A673 (cell line): ENCODE results near the gene TTC33. TPM values are rescaled to one million over a fixed set of nuclear protein-coding genes. Genes with fewer than 3 reads are reported as not detected.
A peak's percentile ranks its signal among the peaks of the same experiment; 100 is the strongest.
"Not testable (repeated sequence)": the region's sequence is repeated elsewhere in the genome, so short reads cannot be mapped to it uniquely, and the experiment has no call there.

ENCODE experiments used
- BruUV-seq: library from RNA; stranded (reverse); fragments of 400-500 nt; replicated peaks from 2 replicates; lab custom pipeline; 2021; lab: Mats Ljungman, UMichigan
- CTCF ChIA-PET: fragments of 300-600 bp; sonication (Branson Sonifier 250); formaldehyde crosslinking; loops from one replicate; lab custom pipeline; 2022; ENCODE audit warnings: antibody characterized with exemption; lab: Charles Lee
- POLR2A ChIA-PET: fragments of 300-600 bp; sonication (Branson Sonifier 250); formaldehyde crosslinking; loops from one replicate; lab custom pipeline; 2022; ENCODE audit warnings: antibody characterized with exemption; ENCODE audit not compliant: low non-redundant PET; lab: Charles Lee
- DNase-seq: peaks from one replicate; pipeline ENCODE4 v3.0.0-alpha.2; 2015; ENCODE audit warnings: low spot score
- H3K27ac ChIP-seq: fragments of 200-600 bp; sonication (generic); 2 replicates; pipeline ENCODE4 v1.5.1; 2016; ENCODE audit warnings: mixed run types, low read depth, mild to moderate bottlenecking, mixed read lengths, antibody characterized with exemption, low read length; ENCODE audit not compliant: poor library complexity, severe bottlenecking
- H3K27me3 ChIP-seq: fragments of 200-600 bp; sonication (generic); replicated peaks from 2 replicates; pipeline ENCODE4 v1.6.1; 2017; ENCODE audit warnings: mixed run types, low read depth, mild to moderate bottlenecking, mixed read lengths, antibody characterized with exemption, low read length; ENCODE audit not compliant: insufficient read depth, poor library complexity
- H3K36me3 ChIP-seq: fragments of 200-600 bp; sonication (generic); 2 replicates; pipeline ENCODE4 v1.6.1; 2016; ENCODE audit warnings: mixed run types, mild to moderate bottlenecking, mixed read lengths, antibody characterized with exemption, low read length; ENCODE audit not compliant: insufficient read depth, poor library complexity, severe bottlenecking
- H3K4me1 ChIP-seq: fragments of 200-600 bp; sonication (generic); 2 replicates; pipeline ENCODE4 v1.6.1; 2017; ENCODE audit warnings: mixed run types, mild to moderate bottlenecking, mixed read lengths, antibody characterized with exemption, low read length; ENCODE audit not compliant: insufficient read depth, poor library complexity, severe bottlenecking
- H3K4me3 ChIP-seq: fragments of 200-600 bp; sonication (generic); 2 replicates; pipeline ENCODE4 v1.5.1; 2016; ENCODE audit warnings: low read depth, mixed run types, mild to moderate bottlenecking, mixed read lengths, low read length; ENCODE audit not compliant: poor library complexity, severe bottlenecking
- H3K9me3 ChIP-seq: fragments of 200-600 bp; sonication (generic); 2 replicates; pipeline ENCODE4 v1.6.1; 2016; ENCODE audit warnings: mixed run types, low read depth, mild to moderate bottlenecking, mixed read lengths, antibody characterized with exemption, low read length; ENCODE audit not compliant: poor library complexity, severe bottlenecking
- EZH2 ChIP-seq: fragments of 200-600 bp; sonication (generic); IDR thresholded peaks from 2 replicates; pipeline ENCODE4 v1.6.1; 2017; ENCODE audit warnings: borderline replicate concordance, low read depth, mild to moderate bottlenecking, mixed read lengths, antibody characterized with exemption, low read length; ENCODE audit not compliant: poor library complexity, severe bottlenecking
- intact Hi-C: fragments of 100-400 bp; cut with micrococcal nuclease; formaldehyde crosslinking; loops from one replicate; pipeline ENCODE4 v1.10.0; 2022; ENCODE audit not compliant: unreplicated experiment
- total RNA-seq: library from RNA; stranded (reverse); gene quantifications from 2 replicates; pipeline ENCODE4 v1.2.3, GENCODE V29; 2021
- TF ChIP-seq, protein P1 (sequence below): fragments of 300-800, 200-600 bp; sonication (generic); conservative IDR thresholded peaks from 2 replicates; pipeline ENCODE4 v1.5.1; 2017; ENCODE audit warnings: low read depth, mild to moderate bottlenecking, antibody characterized with exemption, low read length, moderate library complexity, mixed read lengths

The TTC33 gene
- total RNA-seq, 1 experiment from 2014 or later, result 17.0 TPM

- peak overlapping the region; percentile 96 for H3K27ac ChIP-seq
- peak; percentile 96 for DNase-seq
- intact Hi-C loops, result no loop called here
- TF ChIP-seq, protein P1, sequence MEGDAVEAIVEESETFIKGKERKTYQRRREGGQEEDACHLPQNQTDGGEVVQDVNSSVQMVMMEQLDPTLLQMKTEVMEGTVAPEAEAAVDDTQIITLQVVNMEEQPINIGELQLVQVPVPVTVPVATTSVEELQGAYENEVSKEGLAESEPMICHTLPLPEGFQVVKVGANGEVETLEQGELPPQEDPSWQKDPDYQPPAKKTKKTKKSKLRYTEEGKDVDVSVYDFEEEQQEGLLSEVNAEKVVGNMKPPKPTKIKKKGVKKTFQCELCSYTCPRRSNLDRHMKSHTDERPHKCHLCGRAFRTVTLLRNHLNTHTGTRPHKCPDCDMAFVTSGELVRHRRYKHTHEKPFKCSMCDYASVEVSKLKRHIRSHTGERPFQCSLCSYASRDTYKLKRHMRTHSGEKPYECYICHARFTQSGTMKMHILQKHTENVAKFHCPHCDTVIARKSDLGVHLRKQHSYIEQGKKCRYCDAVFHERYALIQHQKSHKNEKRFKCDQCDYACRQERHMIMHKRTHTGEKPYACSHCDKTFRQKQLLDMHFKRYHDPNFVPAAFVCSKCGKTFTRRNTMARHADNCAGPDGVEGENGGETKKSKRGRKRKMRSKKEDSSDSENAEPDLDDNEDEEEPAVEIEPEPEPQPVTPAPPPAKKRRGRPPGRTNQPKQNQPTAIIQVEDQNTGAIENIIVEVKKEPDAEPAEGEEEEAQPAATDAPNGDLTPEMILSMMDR, result no peak
- no peak for TF ChIP-seq EZH2
- ChIA-PET CTCF (interaction anchor here (1.0 kb wide), 1 partner anchor 42 kb away, joined by 3 read pairs; no protein-coding TSS in a partner anchor), POLR2A (interaction anchor here (0.5 kb wide), 1 partner anchor 1216 kb away, joined by 3 read pairs; no protein-coding TSS in a partner anchor)
- no peaks in the 10 kb centered on the region for H3K9me3 ChIP-seq
- BruUV-seq, result TSS peak; percentile 41
- H3K4me1 ChIP-seq, result peaks cover 17% of the 10 kb centered on the region
- H3K36me3 ChIP-seq, result peaks cover 6% of the 10 kb centered on the region
- no peaks in the 10 kb centered on the region for H3K27me3 ChIP-seq
- peak overlapping the region; percentile 68 for H3K4me3 ChIP-seq
Observed at GRCh38 chr5:40797273-40798011, 41.7 kb upstream of the TTC33 start.

DNA sequence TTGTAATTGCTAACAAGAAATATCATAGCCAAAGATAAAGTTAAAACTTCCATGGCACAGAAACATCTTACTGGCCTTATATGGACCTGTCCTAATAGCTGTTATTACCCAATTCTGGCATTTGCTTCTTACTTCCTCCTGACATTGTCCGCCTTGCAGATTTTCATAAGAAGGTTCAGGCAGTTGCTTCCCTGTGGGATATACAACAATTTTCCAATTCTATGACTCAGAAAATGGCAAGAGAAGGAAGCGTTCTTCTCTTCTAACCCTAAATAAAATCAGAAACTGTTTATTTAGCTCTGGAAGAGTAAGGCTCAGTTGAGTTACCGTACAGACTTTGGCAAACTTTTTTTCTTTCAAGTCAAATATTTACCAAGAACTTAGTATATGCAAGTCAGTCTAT, 40.7 kb upstream of the TTC33 start:
- BruUV-seq, result no TSS peak
- ChIA-PET CTCF (no interaction called here), POLR2A (no interaction called here)
- H3K4me1 ChIP-seq, result peaks cover 26% of the 10 kb centered on the region
- peaks cover 6% of the 10 kb centered on the region for H3K36me3 ChIP-seq
- H3K27me3 ChIP-seq, result no peaks in the 10 kb centered on the region
- DNase-seq, result peak; percentile 32
- H3K9me3 ChIP-seq, result no peaks in the 10 kb centered on the region
- intact Hi-C loops, result no loop called here
- H3K27ac ChIP-seq, result peak overlapping the region; percentile 96
- peak overlapping the region; percentile 68 for H3K4me3 ChIP-seq
- TF ChIP-seq, protein P1, result no peak
- TF ChIP-seq EZH2, result no peak

DNA sequence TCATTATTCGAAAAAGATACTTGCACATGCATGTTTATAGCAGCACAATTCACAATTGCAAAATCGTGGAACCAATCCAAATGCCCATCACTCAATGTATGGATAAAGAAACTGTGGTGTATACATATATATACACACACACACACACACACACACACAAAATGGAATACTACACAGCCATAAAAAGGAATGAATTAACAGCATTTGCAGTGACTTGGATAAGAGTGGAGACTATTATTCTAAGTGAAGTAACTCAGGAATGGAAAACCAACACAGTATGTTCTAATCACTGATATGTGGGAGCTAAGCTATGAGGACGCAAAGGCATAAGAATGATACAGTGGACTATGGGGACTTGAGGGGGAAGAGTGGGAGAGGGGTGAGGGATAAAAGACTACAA, 39.1 kb upstream of the TTC33 start:
- H3K4me3 ChIP-seq, H3K36me3 ChIP-seq, H3K27me3 ChIP-seq, intact Hi-C loops, DNase-seq, H3K9me3 ChIP-seq, H3K27ac ChIP-seq, CTCF ChIA-PET, POLR2A ChIA-PET, BruUV-seq: not testable (repeated sequence)
- H3K4me1 ChIP-seq, result peaks cover 27% of the 10 kb centered on the region

DNA sequence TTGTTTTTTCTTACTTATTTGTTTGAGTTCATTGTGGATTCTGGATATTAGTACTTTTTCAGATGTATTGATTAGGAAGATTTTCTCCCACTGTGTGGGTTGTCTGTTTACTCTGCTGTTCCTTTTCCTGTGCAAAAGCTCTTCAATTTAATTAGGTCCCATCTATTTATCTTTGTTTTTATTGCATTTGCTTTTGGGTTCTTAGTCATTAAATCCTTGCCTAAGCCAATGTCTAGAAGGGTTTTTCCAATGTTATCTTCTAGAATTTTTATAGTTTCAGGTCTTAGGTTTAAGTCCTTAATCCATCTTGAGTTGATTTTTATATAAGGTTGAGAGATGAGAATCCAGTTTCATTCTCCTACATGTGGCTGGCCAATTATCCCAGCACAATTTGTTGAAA, 38.6 kb upstream of the TTC33 start:
- H3K9me3 ChIP-seq, POLR2A ChIA-PET, H3K27me3 ChIP-seq, CTCF ChIA-PET, H3K4me3 ChIP-seq, H3K27ac ChIP-seq, DNase-seq, H3K36me3 ChIP-seq, intact Hi-C loops, BruUV-seq: not testable (repeated sequence)
- H3K4me1 ChIP-seq, result peaks cover 24% of the 10 kb centered on the region

DNA sequence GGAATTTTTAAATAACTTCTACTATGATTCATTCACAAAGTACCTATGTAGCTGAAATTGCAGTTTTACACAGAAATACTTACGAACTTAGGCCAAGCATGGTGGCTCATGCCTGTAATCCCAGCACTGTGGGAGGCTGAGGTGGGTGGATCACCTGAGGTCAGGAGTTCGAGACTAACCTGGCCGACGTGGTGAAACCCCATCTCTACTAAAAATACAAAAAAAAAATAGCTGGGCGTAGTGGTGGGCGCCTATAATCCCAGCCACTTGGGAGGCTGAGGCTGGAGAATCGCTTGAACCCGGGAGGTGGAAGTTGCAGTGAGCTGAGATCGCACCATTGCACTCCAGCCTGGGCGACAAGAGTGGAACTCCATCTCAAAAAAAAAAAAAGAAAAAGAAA, 36.9 kb upstream of the TTC33 start:
- BruUV-seq, DNase-seq, H3K27ac ChIP-seq, CTCF ChIA-PET, POLR2A ChIA-PET, H3K4me3 ChIP-seq, H3K27me3 ChIP-seq: not testable (repeated sequence)
- Histone ChIP-seq H3K9me3 (peaks cover 10% of the 10 kb centered on the region), H3K36me3 (peaks cover 18% of the 10 kb centered on the region), H3K4me1 (peaks cover 18% of the 10 kb centered on the region)
- intact Hi-C loops, result loop anchor here (2.0 kb wide), 1 partner anchor 24 kb away; no protein-coding TSS in a partner anchor
